HG03095 (cell line): ENCODE measurements around the gene ZNF35.
A peak's percentile ranks its signal among the peaks of the same experiment; 100 is the strongest.

Source experiments
- ATAC-seq: cut with Tn5 transposase; IDR thresholded peaks from one replicate; pipeline ENCODE4 v1.9.1; 2021; ENCODE audit warnings: moderate library complexity; ENCODE audit not compliant: unreplicated experiment

Gene ZNF35

DNA sequence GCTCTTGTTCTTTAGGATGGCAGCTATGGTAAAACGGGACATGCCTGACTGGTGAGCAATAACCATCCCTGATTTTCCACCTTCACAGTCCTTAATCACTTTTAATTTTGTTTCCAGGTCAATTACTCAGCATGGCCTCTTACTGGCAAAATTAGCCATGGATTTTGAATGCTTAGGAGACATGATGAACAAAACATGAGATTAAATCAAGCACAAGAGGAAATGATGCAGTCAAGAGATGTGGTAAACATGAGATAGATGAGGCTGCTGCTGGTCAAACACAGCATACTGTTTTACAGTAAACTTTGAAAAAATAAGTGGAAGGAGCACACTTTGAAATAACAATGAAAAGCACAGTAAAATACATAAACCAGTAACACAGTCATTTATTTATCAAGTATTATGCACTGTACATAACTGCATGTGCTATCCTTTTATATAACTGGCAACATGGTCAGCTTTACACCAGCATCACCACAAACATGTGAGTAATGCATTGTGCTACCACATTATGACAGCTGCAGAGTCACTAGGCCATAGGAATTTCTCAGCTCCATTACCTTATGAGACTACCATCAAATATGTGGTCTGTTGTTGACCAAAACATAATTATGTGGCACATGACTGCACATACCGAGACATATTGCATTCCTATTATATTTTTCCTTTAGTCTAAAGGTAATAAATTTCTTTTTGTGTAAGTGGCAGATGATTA is 33.8 kb downstream of the ZNF35 start:
- ATAC-seq = no peak

DNA sequence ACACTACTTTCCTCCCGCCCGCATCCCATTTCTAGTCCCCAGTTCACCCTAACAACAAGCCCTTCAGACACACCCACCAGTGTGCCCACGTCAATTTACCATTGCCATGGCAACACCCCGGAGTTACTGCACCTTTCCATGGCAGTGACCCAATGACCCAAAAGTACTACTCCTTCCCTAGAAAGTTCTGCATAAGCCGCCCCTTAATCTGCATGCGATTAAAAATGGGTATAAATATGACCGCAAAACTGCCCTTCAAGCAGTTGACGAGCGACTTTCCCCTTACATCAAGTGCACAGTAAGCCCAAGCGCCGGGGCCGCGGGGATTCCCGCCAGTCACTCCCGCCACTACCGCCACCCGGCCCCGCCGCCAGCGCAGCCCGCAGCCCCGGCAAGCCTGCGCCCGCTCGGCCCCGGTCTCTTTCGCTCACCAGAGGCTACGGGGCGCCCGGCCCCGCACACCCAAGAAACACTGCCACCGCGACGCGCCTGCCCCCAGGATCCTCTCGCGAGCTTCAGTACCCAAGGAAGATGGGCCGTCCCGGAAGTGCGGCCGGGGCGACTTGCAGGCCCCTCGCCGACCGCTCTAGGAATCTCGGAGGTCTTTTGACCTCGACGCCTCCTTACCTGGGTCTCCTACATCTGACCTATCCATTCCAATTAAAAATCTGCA is 36.7 kb downstream of the ZNF35 start:
- peak; percentile 93 for ATAC-seq

DNA sequence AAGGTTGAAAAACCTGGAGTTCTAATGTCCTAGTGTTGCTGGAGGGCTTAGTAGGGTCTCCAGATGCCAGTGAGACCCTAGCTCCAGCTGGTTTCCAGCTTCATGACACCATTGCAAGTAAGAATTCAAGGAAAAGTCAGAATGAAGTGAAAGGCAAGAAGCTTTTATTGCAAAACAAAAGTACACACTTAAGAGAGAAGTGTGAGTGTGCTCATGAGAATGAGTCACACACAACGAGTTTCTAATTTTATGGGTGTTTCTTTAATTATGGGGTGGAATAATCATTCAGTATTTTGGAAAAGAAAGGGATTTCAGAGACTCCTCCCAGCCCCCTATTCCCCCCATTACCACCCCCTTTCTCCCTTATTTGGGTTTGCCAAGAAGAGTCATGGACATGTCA is 39.4 kb downstream of the ZNF35 start:
- no peak for ATAC-seq
